Ramos (cell line): ENCODE results near the gene ANKRD34C.
"Not testable (repeated sequence)": the region's sequence is repeated elsewhere in the genome, so short reads cannot be mapped to it uniquely, and the experiment has no call there.

Experiments used
- in situ Hi-C: fragments of 300-500 bp; cut with MboI; formaldehyde crosslinking; loops from one replicate; pipeline ENCODE4 v1.14.3; 2022; ENCODE audit warnings: low sequenced_read_pairs; ENCODE audit not compliant: unreplicated experiment

The ANKRD34C gene

GRCh38 chr15:79310985-79311900 lies 28.7 kb downstream of the ANKRD34C start, which contains the start of gene TMED3:
TMED3 (plus strand) TSS chr15:79311112; CDS start chr15:79311250, 138 bp downstream.
- in situ Hi-C loops = no loop called here

- in situ Hi-C loops = no loop called here
Observed at GRCh38 chr15:79311901-79312553, 29.5 kb downstream of the ANKRD34C start.

GRCh38 chr15:79314186-79314585 lies 31.7 kb downstream of the ANKRD34C start:
- in situ Hi-C loops = no loop called here

- in situ Hi-C loops = no loop called here
Observed at GRCh38 chr15:79314811-79315210, 32.3 kb downstream of the ANKRD34C start.

- in situ Hi-C loops = no loop called here
Observed at GRCh38 chr15:79315623-79316328, 33.3 kb downstream of the ANKRD34C start.

GRCh38 chr15:79316864-79317263 lies 34.3 kb downstream of the ANKRD34C start:
- in situ Hi-C loops = no loop called here

GRCh38 chr15:79319973-79320372 lies 37.5 kb downstream of the ANKRD34C start:
- in situ Hi-C loops = not testable (repeated sequence)

GRCh38 chr15:79321876-79322275 lies 39.4 kb downstream of the ANKRD34C start:
- in situ Hi-C loops = no loop called here

- in situ Hi-C loops = no loop called here
Observed at GRCh38 chr15:79322306-79322705, 39.8 kb downstream of the ANKRD34C start.

- in situ Hi-C loops = no loop called here
Observed at GRCh38 chr15:79322945-79323344, 40.4 kb downstream of the ANKRD34C start.

- in situ Hi-C loops = no loop called here
Observed at GRCh38 chr15:79329171-79329611, 46.7 kb downstream of the ANKRD34C start.
